Neural progenitor cell (in vitro differentiated cells): ENCODE measurements around the gene DNAJC9. TPM values are rescaled to one million over a fixed set of nuclear protein-coding genes. Genes with fewer than 3 reads are reported as not detected.

ENCODE experiments used
- DNase-seq: peaks from one replicate; pipeline ENCODE4 v3.0.0-alpha.2; 2016; ENCODE audit warnings: low spot score
- H2AFZ ChIP-seq: fragments of 200-600 bp; sonication (generic); replicated peaks from 2 replicates; pipeline ENCODE4 v1.6.1; 2016; ENCODE audit warnings: antibody characterized with exemption
- H3F3A ChIP-seq: fragments of 200-600 bp; sonication (generic); 2 replicates; pipeline ENCODE4 v1.6.1; 2016; ENCODE audit warnings: antibody characterized with exemption, low read depth
- H3K27ac ChIP-seq: fragments of 200-600 bp; sonication (generic); 2 replicates; pipeline ENCODE4 v1.5.1; 2016; ENCODE audit warnings: mild to moderate bottlenecking
- H3K27me3 ChIP-seq: fragments of 200-600 bp; sonication (generic); 2 replicates; pipeline ENCODE4 v1.6.1; 2016; ENCODE audit warnings: mild to moderate bottlenecking, moderate library complexity
- H3K36me3 ChIP-seq: fragments of 200-600 bp; sonication (generic); 2 replicates; pipeline ENCODE4 v1.5.1; 2016
- H3K4me1 ChIP-seq: fragments of 200-600 bp; sonication (generic); 2 replicates; pipeline ENCODE4 v1.6.1; 2016; ENCODE audit warnings: mixed run types
- H3K4me2 ChIP-seq: fragments of 200-600 bp; sonication (generic); 2 replicates; pipeline ENCODE4 v1.6.1; 2016
- H3K4me3 ChIP-seq: fragments of 200-600 bp; sonication (generic); 2 replicates; pipeline ENCODE4 v1.5.1; 2016
- H3K79me2 ChIP-seq: fragments of 200-600 bp; sonication (generic); 2 replicates; pipeline ENCODE4 v1.6.1; 2016; ENCODE audit warnings: low read depth
- H3K9ac ChIP-seq: fragments of 200-600 bp; sonication (generic); 2 replicates; pipeline ENCODE4 v1.6.1; 2016
- H3K9me3 ChIP-seq: fragments of 200-600 bp; sonication (generic); 2 replicates; pipeline ENCODE4 v1.5.1; 2016; ENCODE audit warnings: low read depth
- H4K20me1 ChIP-seq: fragments of 200-600 bp; sonication (generic); 2 replicates; pipeline ENCODE4 v1.6.1; 2016; ENCODE audit warnings: low read depth
- H3K27ac Mint-ChIP-seq: 3 replicates; pipeline ENCODE4 v1.8.0; 2021; ENCODE audit warnings: mixed read lengths
- H3K27me3 Mint-ChIP-seq: 2 replicates; pipeline ENCODE4 v1.8.0; 2022; ENCODE audit warnings: low read depth, mild to moderate bottlenecking, inconsistent platforms, moderate library complexity, mixed read lengths; ENCODE audit not compliant: insufficient read depth
- H3K36me3 Mint-ChIP-seq: 3 replicates; pipeline ENCODE4 v1.8.0; 2021; ENCODE audit warnings: mixed read lengths
- H3K4me1 Mint-ChIP-seq: 3 replicates; pipeline ENCODE4 v1.8.0; 2021; ENCODE audit warnings: mixed read lengths
- H3K4me3 Mint-ChIP-seq: 3 replicates; pipeline ENCODE4 v1.8.0; 2021; ENCODE audit warnings: mild to moderate bottlenecking, moderate library complexity, mixed read lengths
- H3K9me3 Mint-ChIP-seq: 3 replicates; pipeline ENCODE4 v1.8.0; 2020; ENCODE audit warnings: mixed read lengths
- EZH2 ChIP-seq: fragments of 200-600 bp; sonication (generic); IDR thresholded peaks from 2 replicates; pipeline ENCODE4 v1.6.1; 2017; ENCODE audit warnings: antibody characterized with exemption, mild to moderate bottlenecking, moderate library complexity
- EZH2phosphoT487 ChIP-seq: fragments of 200-600 bp; sonication (generic); IDR thresholded peaks from 2 replicates; pipeline ENCODE4 v1.6.1; 2017; ENCODE audit warnings: antibody characterized with exemption
- total RNA-seq: library from RNA; depleted of rRNA; stranded (reverse); fragments of >200 nt; gene quantifications from 2 replicates; pipeline ENCODE4 v1.2.3, GENCODE V29; 2015; ENCODE audit warnings: low replicate concordance
- TF ChIP-seq, protein P1 (sequence below): fragments of 200-600 bp; sonication (generic); IDR thresholded peaks from 2 replicates; pipeline ENCODE4 v1.5.1; 2017; ENCODE audit warnings: antibody characterized with exemption, mild to moderate bottlenecking

Gene DNAJC9
- total RNA-seq, 1 donor from 2014 or later: 58.0 TPM

GRCh38 chr10:73215749-73216148 is 31.3 kb downstream of the DNAJC9 start:
- no peak for DNase-seq

DNA sequence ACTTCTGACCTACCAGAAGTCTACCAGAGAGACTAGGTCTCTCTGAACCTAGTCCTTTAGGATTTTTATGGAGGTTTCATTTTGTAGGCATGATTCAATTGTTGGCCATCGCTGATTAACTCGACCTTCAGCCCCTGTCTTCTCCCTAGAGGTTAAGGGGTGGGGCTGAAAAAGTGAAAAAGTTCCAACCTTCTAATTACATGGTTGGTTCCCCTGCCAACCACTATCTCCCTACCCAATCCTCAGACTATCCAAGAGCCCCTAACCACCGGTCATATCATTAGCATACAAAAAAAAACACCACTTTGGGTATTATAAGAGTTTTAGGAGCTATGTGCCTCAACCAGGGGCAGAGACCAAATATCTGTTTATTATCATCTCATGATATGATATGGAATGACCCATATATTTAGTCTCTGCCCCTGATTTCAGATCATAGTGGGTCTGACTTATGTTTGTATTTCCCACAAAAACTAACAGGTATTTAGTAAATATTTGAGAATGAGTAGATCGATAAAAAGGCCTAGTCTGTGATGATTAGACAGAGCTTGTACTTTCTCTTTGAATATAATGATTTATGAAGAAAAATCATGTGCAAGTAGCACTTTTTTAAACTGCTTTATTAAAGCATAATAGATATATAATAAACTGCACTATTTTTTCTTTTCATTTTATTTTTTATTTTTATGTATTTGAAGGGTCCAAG is 35.8 kb downstream of the DNAJC9 start:
- Mint-ChIP-seq H3K9me3 (no peaks in the 10 kb centered on the region), H3K27me3 (peaks cover 5% of the 10 kb centered on the region), H3K4me1 (no peaks in the 10 kb centered on the region), H3K36me3 (peaks cover 22% of the 10 kb centered on the region), H3K4me3 (no peak overlapping the region), H3K27ac (no peak overlapping the region)
- Histone ChIP-seq H3K4me2 (no peak overlapping the region), H3K9ac (no peak overlapping the region), H2AFZ (no peak overlapping the region), H3K27me3 (no peaks in the 10 kb centered on the region), H3F3A (no peaks in the 10 kb centered on the region), H3K9me3 (no peaks in the 10 kb centered on the region), H3K36me3 (no peaks in the 10 kb centered on the region), H3K79me2 (no peaks in the 10 kb centered on the region), H3K27ac (no peak overlapping the region), H3K4me1 (no peaks in the 10 kb centered on the region), H4K20me1 (peaks cover 4% of the 10 kb centered on the region), H3K4me3 (no peak overlapping the region)
- no peak for DNase-seq
- TF ChIP-seq, protein P1, sequence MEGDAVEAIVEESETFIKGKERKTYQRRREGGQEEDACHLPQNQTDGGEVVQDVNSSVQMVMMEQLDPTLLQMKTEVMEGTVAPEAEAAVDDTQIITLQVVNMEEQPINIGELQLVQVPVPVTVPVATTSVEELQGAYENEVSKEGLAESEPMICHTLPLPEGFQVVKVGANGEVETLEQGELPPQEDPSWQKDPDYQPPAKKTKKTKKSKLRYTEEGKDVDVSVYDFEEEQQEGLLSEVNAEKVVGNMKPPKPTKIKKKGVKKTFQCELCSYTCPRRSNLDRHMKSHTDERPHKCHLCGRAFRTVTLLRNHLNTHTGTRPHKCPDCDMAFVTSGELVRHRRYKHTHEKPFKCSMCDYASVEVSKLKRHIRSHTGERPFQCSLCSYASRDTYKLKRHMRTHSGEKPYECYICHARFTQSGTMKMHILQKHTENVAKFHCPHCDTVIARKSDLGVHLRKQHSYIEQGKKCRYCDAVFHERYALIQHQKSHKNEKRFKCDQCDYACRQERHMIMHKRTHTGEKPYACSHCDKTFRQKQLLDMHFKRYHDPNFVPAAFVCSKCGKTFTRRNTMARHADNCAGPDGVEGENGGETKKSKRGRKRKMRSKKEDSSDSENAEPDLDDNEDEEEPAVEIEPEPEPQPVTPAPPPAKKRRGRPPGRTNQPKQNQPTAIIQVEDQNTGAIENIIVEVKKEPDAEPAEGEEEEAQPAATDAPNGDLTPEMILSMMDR: no peak
- TF ChIP-seq EZH2 (no peak), EZH2phosphoT487 (no peak)

More at GRCh38 chr10:73215749-73216148, 31.3 kb downstream of the DNAJC9 start:
- Histone ChIP-seq H3F3A (no peaks in the 10 kb centered on the region), H3K9me3 (no peaks in the 10 kb centered on the region), H3K4me3 (no peak overlapping the region), H3K4me2 (no peak overlapping the region), H3K36me3 (no peaks in the 10 kb centered on the region), H3K9ac (peak overlapping the region; percentile 2), H3K27ac (no peak overlapping the region), H3K4me1 (no peaks in the 10 kb centered on the region), H2AFZ (no peak overlapping the region), H3K27me3 (no peaks in the 10 kb centered on the region), H4K20me1 (no peaks in the 10 kb centered on the region), H3K79me2 (no peaks in the 10 kb centered on the region)
- no peaks in the 10 kb centered on the region for H3K9me3 Mint-ChIP-seq
- no peaks in the 10 kb centered on the region for H3K4me1 Mint-ChIP-seq
- no peak overlapping the region for H3K27ac Mint-ChIP-seq
- H3K36me3 Mint-ChIP-seq: peaks cover 23% of the 10 kb centered on the region
- H3K27me3 Mint-ChIP-seq: peaks cover 2% of the 10 kb centered on the region
- TF ChIP-seq, protein P1: no peak
- no peak for TF ChIP-seq EZH2
- TF ChIP-seq EZH2phosphoT487: no peak
- H3K4me3 Mint-ChIP-seq: no peak overlapping the region

DNA sequence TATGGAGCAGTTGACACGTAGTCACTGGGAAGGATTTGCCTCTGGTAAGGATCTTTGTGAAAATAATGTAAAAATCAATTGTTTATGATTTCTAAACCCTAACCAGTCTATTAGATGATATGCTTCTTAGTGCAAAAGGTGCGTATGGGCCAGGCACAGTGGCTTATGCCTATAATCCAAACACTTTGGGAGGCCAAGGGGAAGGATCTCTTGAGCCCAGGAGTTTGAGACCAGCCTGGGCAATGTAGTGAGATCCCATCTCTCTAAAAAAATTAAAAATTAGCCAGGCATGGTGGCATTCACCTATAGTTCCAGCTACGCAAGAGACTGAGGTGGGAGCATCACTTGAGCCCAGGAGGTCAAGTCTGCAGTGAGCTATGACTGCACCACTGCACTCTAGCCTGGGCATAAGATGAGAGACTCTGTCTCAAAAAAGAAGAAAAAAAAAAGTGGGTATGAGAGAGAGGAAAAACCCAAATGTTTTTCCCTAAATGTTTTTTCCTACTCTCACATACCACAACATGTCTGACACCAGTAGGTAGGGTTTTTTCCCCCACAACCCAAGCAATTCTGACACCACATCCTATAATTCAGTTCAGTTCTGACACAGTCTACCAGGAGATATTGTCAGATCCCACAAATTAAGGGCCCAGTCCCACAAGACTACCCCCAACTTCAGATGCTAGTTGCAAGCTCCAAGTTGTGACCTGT is 36.5 kb downstream of the DNAJC9 start:
- TF ChIP-seq EZH2 (no peak), EZH2phosphoT487 (no peak)
- TF ChIP-seq, protein P1: no peak
- Mint-ChIP-seq H3K27ac (no peak overlapping the region), H3K4me1 (no peaks in the 10 kb centered on the region), H3K9me3 (peaks cover 5% of the 10 kb centered on the region), H3K27me3 (peaks cover 5% of the 10 kb centered on the region), H3K36me3 (peaks cover 23% of the 10 kb centered on the region), H3K4me3 (no peak overlapping the region)
- no peaks in the 10 kb centered on the region for H3K27me3 ChIP-seq
- no peaks in the 10 kb centered on the region for H3K36me3 ChIP-seq
- H3K9me3 ChIP-seq: no peaks in the 10 kb centered on the region
- H3K9ac ChIP-seq: no peak overlapping the region
- no peaks in the 10 kb centered on the region for H3K4me1 ChIP-seq
- no peaks in the 10 kb centered on the region for H3K79me2 ChIP-seq
- H2AFZ ChIP-seq: no peak overlapping the region
- no peak overlapping the region for H3K4me3 ChIP-seq
- H3K4me2 ChIP-seq: no peak overlapping the region
- no peak for DNase-seq
- H3F3A ChIP-seq: no peaks in the 10 kb centered on the region
- H3K27ac ChIP-seq: no peak overlapping the region
- H4K20me1 ChIP-seq: peaks cover 4% of the 10 kb centered on the region
